Endothelial cell of umbilical vein (primary cell): Measurements from ENCODE around the gene PRKCSH.
"Not testable (repeated sequence)": the region's sequence is repeated elsewhere in the genome, so short reads cannot be mapped to it uniquely, and the experiment has no call there.

ENCODE experiments used
- CTCF ChIP-seq, 2 donors: IDR thresholded peaks; 1 replicate in 1 of 2; 2 replicates in 1 of 2; pipeline ENCODE4 v1.5.1; 2011; ENCODE audit warnings: low read length in 2 of 2, mild to moderate bottlenecking in 2 of 2, moderate library complexity in 2 of 2, control low read depth in 1 of 2, inconsistent platforms in 1 of 2, low read depth in 1 of 2; ENCODE audit not compliant: insufficient read depth in 1 of 2; ENCODE audit errors: extremely low read depth in 1 of 2
- EZH2 ChIP-seq: IDR thresholded peaks from 2 replicates; pipeline ENCODE4 v1.6.1; 2012; ENCODE audit warnings: borderline replicate concordance, low read depth, mild to moderate bottlenecking, moderate library complexity, low read length, inconsistent platforms; ENCODE audit not compliant: severe bottlenecking
- GATA2 ChIP-seq: IDR thresholded peaks from 2 replicates; pipeline ENCODE4 v1.7.0; 2011; ENCODE audit warnings: low read depth, mild to moderate bottlenecking, moderate library complexity, mixed read lengths, low read length; ENCODE audit not compliant: insufficient read length, insufficient read depth
- JUN ChIP-seq: IDR thresholded peaks from 2 replicates; pipeline ENCODE4 v1.6.1; 2011; ENCODE audit warnings: borderline replicate concordance, low read depth; ENCODE audit not compliant: insufficient read length, insufficient read depth
- MAX ChIP-seq: IDR thresholded peaks from 2 replicates; pipeline ENCODE4 v1.6.1; 2011; ENCODE audit not compliant: insufficient read depth, insufficient read length
- MYC ChIP-seq: IDR thresholded peaks from one replicate; pipeline ENCODE4 v1.6.1; 2011; ENCODE audit warnings: mild to moderate bottlenecking, low read depth, low read length
- POLR2A ChIP-seq: IDR thresholded peaks from 2 replicates; pipeline ENCODE4 v1.6.1; 2012; ENCODE audit warnings: low read depth, mild to moderate bottlenecking, control low read depth, low read length
- POLR2AphosphoS5 ChIP-seq: IDR thresholded peaks from 2 replicates; pipeline ENCODE4 v1.6.1; 2012; ENCODE audit warnings: low read depth, mild to moderate bottlenecking, control low read depth, low read length, moderate library complexity; ENCODE audit not compliant: insufficient read depth

- TF ChIP-seq CTCF (IDR thresholded peaks at IDR 0.05; ENCODE audit: extremely low read depth in 1 of 2, insufficient read depth in 1 of 2, low read depth in 1 of 2, low read length in 2 of 2); POLR2A; EZH2; POLR2AphosphoS5; MYC; JUN; MAX; GATA2: not testable (repeated sequence)
These were observed 28.7 kb upstream of the PRKCSH start for GRCh38 chr19:11406703-11407236.
